DMS 273 (cell line): ENCODE data around the gene SLC22A17.
"Not testable (repeated sequence)": the region's sequence is repeated elsewhere in the genome, so short reads cannot be mapped to it uniquely, and the experiment has no call there.

Experiments
- DNase-seq: peaks from one replicate; lab custom pipeline; 2025; ENCODE audit not compliant: unreplicated experiment; lab: John Stamatoyannopoulos, UW

Gene SLC22A17

DNA sequence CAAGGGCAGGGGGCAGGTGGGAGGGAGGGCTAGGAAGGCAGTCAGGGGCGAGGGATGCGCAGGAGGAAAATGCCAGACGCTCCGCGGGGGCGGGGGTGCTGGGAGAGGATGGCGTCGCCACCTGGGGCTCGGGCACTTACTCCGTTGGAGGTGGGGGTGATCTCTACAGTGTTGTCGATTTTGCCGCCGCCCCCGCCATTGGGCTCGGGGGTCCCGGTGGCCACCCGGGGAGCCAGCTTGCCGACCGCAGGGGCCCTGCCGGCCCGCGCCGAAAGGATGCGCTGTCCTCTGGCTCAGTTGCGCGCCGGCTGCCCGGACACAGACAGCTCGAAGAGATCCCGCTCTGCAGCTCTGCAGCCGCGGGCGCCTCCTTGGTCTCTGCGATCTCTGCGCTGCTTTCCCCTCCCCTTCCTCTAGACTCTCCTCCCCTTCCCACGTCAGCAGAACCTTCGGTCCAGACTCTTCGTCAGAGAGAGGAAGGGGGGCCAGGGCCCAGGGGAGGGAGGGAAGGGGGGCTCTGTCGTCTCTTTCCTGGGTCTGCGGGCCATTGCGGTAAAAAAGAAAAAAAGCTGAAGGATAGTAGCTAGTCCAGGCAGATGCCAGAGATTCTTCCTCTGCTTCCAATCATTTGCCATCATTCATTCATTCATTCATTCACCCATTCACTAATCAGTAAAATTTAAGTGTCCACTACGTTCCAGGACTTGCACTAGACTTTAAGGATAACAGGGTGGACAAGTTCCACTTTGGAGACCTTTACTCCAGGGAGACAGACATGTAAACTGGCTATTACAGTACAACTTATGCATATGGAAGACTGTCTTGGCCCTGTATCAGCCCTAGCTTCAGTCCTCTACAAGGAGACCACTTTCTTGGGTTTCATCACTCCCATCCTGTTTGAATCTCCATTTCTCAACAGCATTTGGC lies at the start of gene SLC22A17:
TSS of gene SLC22A17 (minus strand) at position 382 of the 927 bp plus-strand sequence.
- peak; percentile 90 for DNase-seq

DNA sequence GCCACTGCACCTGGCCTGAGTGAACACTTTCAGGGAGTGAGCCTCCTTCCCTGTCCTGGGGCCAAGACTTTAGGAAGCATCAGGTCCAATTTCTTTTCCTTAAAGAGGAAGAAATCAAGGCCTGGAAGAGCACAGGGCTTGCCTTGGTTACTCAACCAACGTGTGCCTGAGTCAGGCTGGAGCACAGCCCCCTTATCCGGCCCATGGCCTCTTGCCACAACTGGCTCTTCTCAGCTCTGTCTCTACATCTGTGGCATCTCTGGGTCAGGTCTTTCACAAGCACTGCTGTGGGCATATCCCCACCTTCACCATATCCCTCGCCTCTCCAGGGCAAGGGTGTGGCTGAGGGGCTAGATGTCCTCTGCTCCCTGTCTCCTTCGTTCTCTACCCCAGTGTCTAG lies 48.6 kb upstream of the SLC22A17 start:
- no peak for DNase-seq

DNA sequence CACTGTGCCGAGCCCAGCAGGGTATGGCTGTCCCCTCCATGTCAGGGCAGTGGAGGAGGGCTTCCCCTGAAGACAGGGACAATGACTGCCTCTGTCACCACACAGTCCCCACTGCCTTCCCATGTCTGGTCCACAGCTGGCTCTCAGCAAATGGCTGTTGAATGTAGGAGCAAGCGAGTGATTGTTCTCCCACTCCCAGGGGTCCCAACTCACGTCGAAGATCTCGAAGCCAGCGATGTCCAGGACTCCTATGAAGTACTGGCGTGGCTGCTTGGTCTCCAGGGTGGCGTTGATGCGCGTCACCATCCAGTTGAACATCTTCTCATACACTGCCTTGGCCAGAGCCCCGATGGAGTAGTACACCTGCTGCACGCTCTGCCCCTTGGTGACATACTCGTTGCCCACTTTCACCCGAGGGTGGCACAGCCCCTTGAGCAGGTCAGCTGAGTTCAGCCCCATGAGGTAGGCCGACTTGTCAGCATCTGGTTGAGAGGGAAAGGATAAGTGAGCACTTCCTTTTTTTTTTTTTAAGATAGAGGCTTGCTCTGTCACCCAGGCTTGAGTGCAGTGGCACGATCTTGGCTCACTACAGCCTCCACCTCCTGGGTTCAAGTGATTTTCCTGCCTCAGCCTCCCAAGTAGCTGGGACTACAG lies 47.9 kb upstream of the SLC22A17 start:
- DNase-seq = not testable (repeated sequence)

DNA sequence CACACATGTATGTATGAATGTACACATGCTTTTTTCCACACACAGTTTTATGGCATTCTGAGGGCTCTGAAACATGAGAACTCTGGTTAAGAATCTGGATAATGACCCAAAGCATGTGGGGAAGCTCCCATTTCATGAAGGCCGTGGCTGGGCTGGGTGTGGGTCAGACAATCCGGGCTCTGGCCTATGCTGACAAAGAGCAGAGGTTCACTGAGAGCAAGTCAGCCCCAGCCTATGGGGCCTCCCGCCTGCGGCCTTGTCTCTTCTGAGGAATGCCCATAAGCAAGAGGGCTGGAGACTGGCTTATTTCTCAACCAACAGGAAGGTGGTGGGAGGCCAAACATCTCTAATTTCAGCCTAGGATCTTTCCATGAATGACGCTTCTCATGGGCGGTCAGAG lies 46.9 kb upstream of the SLC22A17 start:
- DNase-seq = no peak

DNA sequence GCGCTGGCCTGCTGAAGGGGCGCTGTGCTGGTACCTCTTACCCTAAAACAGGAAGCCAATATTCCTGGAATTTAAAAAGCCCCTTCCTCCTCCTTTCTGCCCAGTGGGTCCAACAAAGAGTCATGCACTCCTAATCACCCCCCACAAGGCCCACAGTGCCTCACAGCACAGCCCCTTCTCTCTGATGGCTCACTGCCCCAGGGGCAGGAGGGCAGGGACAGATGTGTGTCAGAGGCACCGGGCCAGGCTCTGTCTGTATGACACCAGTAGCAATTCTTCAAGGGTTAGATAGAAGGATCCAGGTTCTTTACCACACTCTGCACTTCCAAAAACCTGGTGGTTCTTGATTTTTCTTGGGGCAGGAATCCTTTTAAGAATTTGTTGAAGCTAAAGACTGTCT lies 46.4 kb upstream of the SLC22A17 start:
- DNase-seq = no peak

DNA sequence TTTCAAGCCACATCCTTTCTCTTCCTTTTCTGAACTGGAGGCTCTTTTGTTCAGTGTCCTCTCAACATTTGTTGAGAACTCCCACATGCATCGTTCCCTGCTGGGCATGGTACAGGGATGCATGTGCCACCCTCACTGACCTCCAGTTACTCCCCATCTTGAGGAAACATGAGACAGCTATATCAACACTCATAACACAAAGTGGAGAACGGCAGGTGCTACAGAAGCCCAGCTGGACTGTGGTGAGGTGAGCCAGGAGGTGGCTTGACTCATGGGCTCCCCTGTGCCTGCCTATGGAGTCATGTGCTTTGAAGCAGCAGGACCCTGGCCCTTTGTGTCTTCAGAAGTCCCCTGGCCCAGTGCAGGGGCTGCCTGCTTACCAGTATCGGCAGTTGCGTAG lies 45.7 kb upstream of the SLC22A17 start:
- no peak for DNase-seq

DNA sequence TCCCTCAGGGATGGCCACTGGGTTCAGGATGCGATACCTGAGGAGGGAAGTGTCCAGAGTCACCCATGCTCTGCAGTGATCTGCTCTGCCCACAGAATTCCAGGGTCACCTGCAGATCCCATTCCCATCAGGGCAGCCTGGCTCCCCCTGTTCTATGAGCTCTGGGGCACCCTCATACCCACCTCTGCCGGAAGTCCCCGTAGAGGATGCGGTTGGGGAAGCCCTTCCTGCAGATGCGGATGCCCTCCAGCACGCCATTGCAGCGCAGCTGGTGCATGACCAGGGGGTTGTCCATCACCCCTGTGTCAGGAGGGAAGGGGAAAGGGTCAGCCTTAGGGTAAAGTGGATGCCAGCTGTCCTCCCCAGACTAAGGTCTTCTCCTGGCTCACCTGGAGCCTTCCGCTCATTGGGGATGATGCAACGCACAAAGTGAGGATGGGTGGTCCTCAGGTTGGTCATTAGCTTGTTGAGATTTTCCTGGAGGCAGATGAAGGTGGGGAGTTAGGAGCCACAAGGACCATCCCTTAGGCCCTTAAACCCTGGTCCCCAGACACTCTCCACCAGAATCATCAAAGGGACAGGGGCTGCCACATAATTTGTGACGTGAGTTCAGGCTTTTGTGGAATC lies 44.2 kb upstream of the SLC22A17 start:
- no peak for DNase-seq

DNA sequence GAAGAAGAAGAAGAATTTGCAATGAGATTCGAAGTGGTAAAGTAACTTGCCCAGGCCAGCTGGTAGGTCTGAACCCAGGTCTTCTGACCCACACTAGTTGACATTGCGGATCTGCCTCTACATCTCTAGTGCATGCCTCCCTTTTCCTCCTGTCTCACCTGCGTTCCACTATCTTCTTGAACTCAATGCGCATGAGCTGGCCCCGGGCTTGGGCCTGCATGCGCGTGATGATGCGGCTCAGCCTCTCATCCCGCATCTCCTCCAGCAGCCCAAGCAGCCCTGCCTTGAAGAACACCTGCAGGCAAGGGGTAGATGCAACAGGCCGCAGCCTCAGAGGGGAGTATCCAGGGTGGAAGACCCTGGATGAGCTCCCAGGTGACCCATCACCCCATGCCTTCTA lies 43.4 kb upstream of the SLC22A17 start:
- no peak for DNase-seq

DNA sequence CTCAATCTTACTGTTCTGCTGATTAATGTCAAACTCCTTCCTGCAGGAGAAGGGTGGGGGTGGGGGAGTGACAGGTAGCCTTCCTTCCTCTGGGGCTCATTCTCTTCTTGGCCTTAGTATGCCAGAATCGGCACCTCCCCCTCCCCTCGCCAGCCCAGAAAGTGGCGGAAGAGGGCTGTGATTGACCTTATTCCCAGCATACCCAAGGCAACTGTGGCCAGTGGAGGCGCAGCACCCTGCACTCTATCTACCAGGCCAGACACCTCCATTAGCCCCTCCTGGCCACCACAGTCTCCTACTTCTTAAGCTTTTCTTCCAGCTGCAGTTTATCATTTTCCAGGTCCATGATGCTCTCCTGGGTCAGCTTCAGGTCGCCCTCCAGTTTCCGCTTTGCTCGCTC lies 39.9 kb upstream of the SLC22A17 start:
- DNase-seq = no peak

DNA sequence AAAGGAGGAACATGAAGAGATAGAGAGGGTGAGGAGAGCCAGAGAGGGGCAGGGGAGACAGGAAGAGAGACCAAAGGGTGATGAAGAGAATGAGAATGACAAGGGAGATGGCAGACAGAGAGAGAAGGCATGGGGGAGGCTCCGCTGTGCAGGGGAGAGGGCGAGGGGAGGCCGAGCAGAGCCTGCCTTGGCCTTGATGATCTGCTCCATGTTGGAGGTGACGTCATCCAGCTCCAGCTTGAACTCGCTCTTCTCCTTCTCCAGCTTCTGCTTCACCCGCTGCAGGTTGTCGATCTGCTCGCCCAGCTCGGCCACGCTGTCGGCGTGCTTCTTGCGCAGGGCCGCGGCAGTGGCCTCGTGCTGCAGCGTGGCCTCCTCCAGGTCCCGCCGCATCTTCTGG lies 37.2 kb upstream of the SLC22A17 start:
- not testable (repeated sequence) for DNase-seq

DNA sequence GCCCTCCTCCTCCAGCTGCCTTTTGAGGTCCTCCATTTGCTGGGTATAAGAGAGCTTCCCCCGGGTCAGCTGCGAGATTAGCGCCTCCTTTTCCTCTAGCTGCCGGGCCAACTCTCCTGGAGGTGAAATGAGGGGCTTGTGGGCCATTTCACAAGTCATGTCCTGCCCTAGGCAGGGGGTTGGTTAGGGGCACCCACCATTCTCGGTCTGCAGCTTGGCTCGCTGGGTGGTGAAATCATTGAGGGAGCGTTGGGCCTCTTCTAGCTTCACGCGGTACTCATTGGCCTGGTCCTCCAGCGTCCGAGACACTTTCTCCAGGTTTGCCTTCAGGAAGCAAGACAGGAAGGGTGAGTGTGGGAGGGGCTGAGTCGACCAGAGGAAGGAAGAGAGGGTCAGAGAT lies 36.7 kb upstream of the SLC22A17 start:
- no peak for DNase-seq

DNA sequence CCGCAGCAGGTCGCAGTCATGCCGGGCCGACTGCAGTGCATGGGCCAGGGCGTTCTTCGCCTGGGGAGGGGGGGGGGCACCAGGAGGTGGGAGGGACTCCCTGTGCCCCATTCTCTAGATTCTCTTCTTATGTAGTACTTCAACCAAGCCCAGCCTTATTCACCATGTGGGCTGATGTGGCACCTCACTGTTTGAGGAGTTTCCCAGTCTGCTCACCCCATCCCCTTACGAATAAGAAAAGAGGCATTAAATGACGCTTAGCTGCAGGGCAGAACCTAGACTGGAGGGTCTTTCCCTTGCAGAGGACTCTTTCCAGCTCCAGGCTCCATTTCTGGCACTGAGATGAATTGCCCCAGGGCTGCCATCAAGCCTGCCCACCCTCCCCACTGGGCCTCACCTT lies 36.3 kb upstream of the SLC22A17 start:
- no peak for DNase-seq

DNA sequence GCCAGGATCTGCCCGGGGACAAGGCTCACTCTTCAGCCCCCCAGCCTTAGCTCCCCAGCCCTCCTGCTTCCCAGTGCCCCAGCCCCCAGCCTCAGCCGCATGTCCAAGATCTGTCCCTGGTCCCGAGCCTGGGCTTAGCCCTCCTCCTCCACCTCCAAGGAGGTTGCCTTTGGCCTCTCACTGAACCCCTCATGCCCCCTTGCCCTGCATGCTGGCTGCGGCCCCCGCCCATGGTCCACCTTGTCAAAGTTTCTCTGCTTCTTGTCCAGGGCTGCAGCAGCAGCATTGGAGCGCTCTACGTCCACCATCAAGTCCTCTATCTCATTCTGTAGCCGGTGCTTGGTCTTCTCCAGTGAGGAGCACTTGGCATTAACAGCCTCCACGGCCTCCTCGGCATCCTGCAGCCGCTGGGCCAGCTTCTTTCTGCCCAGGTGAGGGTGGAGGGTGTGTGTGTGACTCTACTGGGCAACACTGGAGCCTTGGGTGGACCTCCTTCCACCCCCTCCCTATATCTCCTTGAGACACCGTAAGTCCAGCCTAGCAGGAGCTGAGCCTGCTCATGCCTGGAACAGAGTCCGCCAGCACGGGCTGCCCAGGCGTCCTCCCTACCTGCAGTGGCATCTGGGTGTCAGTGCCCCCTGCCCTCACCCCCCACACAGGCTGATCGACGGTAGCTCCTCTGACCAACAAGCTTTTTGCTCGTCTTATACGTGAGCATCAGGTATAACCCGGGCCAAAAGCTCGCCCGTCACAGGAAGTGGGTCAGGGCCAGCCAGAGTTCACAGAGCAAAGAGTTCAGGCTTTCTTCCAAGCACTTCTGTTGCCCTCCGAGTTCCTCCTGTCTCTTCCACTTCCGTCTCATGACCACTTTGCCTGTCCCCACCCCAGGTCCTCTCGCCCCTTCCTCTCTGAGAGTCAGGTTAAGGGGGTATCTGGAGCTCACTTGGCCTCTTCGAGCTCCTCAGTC lies 35.5 kb upstream of the SLC22A17 start:
- no peak for DNase-seq

DNA sequence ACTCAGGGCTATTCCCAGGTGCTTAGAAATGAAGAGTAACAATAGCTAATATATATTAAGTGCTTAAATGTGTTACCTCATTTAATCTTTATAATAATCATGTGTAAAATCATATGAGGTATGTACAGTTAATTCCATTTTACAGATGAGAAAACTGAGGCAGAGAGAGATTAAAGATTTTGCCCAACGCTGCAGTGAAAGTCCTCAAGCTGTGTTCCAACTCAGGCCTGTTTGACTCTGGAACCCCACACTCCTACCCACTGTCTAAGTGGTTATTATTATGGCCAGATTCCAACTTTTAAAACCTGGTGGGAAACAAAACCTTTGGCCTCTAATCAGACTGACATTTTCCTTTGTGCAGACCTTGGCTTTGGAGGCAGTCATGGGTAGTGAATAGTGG lies 34.3 kb upstream of the SLC22A17 start:
- no peak for DNase-seq

DNA sequence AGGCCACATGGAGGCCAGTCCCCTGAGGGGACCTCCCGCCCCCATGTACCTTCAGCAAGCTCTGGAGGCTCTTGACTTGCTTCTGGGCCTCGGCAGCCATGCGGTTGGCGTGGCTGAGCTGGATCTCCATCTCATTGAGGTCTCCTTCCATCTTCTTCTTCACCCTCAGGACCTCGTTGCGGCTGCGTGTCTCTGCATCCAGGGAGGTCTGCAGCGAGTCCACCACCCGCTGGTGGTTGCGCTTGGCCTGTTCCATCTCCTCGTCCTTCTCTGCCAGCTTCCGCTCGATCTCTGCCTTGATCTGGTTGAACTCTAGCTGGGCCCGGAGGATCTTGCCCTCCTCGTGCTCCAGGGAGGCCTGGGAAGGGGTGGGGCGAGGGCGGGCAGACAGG lies 33.6 kb upstream of the SLC22A17 start:
- not testable (repeated sequence) for DNase-seq

DNA sequence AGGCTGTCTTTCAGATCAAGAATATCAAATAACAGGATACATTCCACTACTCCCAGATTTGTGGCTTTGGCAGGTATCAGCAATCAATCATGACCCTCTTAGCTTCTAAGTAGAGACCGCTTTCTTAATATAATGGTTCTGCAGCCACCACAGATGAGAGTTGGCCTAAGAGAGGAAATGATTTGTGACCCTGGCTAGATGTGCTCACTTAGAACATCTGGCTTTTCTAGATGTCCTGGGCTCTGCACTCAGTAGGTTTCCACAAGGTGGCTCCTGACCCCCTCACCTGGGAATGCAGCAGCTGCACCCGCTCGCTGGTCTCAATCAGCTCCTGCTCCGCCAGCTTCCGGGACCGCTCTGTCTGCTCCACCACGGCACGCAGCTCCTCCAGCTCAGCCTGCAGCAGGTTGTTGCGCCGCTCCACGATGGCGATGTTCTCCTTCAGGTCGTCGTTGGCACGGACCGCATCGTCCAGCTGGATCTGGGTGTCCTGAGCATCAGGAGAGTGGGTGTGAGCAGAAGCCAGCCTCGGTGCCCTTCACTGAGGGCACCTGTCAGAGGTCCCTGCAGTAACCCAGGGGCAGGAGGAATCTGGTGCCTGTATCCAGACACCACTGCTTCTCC lies 33.1 kb upstream of the SLC22A17 start:
- no peak for DNase-seq

DNA sequence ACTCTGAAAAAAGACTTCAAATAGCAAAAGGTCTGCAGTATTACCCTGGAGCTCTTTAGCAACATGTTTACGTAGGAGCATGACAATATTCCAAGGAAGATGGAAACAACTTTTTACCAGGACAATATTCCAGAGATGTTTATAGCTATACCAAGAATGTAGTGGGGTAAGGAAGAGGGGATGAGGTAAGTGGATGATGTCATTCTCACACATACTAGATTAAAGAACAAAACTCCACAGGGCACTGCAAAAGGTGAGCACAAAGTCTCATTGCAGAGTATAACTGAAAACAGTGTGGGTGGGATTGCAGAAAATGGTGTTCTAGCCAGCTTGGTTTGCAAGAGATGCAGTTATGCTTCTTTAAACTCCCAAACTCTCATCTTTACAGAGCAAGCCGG lies 32.6 kb upstream of the SLC22A17 start:
- no peak for DNase-seq

DNA sequence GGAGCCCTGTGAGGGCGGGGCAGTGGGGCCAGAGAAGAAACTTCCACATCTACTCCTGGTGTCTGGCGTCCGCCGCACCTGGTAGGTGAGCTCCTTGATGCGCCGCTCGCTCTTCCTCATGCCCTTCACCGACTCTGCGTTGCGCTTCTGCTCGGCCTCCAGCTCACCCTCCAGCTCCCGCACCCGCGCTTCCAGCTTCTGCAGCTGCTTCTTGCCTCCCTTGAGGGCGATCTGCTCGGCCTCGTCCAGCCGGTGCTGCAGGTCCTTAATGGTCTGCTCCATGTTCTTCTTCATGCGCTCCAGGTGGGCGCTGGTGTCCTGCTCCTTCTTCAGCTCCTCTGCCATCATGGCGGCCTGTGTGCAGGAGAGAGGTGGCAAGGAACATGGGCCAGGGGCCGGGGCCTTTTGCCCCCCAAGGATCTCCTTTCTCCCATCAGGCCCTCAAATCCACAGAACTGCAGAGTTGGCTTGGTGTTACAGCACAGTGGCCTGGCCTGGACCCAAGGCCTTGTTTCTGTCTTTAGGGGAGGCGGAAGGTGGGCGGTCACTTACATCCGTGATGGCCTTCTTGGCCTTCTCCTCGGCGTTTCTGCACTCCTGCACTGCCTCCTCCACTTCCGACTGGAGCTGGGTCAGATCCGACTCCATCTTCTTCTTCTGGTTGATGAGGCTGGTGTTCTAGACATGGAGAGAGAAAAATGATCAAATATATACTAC lies 31.8 kb upstream of the SLC22A17 start:
- no peak for DNase-seq

DNA sequence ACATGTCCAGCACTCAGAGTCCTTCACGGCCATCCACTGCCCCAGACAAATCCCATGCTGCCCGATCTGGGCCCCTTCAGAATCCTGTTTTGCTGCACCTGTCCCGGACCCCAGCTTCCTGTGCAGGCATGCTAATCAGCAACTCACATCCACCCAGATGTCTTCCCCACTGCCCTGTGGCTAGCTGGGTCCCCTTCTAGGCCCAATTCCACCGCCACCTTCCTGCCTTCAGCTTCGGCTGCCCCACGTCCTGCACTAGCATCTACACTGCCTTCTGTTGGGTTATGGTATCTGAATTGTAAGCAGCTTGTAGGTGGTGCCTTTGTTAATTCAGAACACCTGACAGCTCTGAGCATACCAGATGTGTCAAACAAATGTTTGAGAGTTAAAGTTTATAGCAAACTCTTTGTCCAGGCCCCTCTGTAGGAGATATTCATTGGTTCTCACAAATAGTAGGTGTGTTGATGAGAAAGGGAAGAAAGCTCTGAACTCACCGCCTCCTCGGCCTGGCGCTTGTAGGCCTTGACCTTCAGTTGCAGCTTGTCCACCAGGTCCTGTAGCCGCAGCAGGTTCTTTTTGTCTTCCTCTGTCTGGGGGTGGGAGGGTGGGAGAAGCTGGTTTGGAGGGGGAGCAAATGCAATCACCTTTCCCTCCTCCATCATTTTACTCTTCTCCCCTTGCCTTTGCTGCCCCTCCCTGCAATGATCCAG lies 30.2 kb upstream of the SLC22A17 start:
- DNase-seq = no peak
